Osteoblast (primary cell): ENCODE data around the gene AK9. TPM values are rescaled to one million over a fixed set of nuclear protein-coding genes. Genes with fewer than 3 reads are reported as not detected.

Source experiments
- DNase-seq: peaks from one replicate; pipeline ENCODE4 v3.0.0; 2011; ENCODE audit warnings: low spot score, mixed read lengths; ENCODE audit not compliant: insufficient read length; ENCODE audit errors: missing footprints
- H2AFZ ChIP-seq: 2 replicates; pipeline ENCODE4 v1.6.0; 2011; ENCODE audit warnings: mild to moderate bottlenecking, low read length
- H3K27ac ChIP-seq: 2 replicates; pipeline ENCODE4 v1.5.1; 2011; ENCODE audit warnings: mild to moderate bottlenecking, low read depth, low read length, moderate library complexity
- H3K27me3 ChIP-seq: 2 replicates; pipeline ENCODE4 v1.6.0; 2012; ENCODE audit warnings: mild to moderate bottlenecking, control low read depth, inconsistent platforms, low read length, moderate library complexity; ENCODE audit not compliant: insufficient read depth
- H3K36me3 ChIP-seq: 2 replicates; pipeline ENCODE4 v1.5.1; 2011; ENCODE audit warnings: mild to moderate bottlenecking, low read length, control low read depth, moderate library complexity; ENCODE audit not compliant: insufficient read depth
- H3K4me1 ChIP-seq: 2 replicates; pipeline ENCODE4 v1.5.1; 2011; ENCODE audit warnings: mild to moderate bottlenecking, low read length, control low read depth, moderate library complexity; ENCODE audit not compliant: insufficient read depth
- H3K4me2 ChIP-seq: 2 replicates; pipeline ENCODE4 v1.6.0; 2011; ENCODE audit warnings: mild to moderate bottlenecking, low read length; ENCODE audit not compliant: insufficient read depth
- H3K4me3 ChIP-seq: fragments of 200-600 bp; sonication (generic); 3 replicates; pipeline ENCODE4 v1.5.1; 2012; ENCODE audit warnings: mild to moderate bottlenecking, low read length, inconsistent platforms; ENCODE audit not compliant: insufficient read depth
- H3K79me2 ChIP-seq: 2 replicates; pipeline ENCODE4 v1.6.0; 2012; ENCODE audit warnings: mild to moderate bottlenecking, low read length, control low read depth, inconsistent platforms; ENCODE audit not compliant: insufficient read depth
- H3K9me3 ChIP-seq: 2 replicates; pipeline ENCODE4 v1.5.1; 2011; ENCODE audit warnings: low read depth, low read length, control low read depth
- H4K20me1 ChIP-seq: 2 replicates; pipeline ENCODE4 v1.6.0; 2012; ENCODE audit warnings: mild to moderate bottlenecking, low read length, control low read depth; ENCODE audit not compliant: insufficient read depth
- CTCF ChIP-seq: IDR thresholded peaks from 2 replicates; pipeline ENCODE4 v1.5.1; 2011; ENCODE audit warnings: mild to moderate bottlenecking, low read depth, low read length, moderate library complexity; ENCODE audit errors: extremely low read depth
- total RNA-seq: library from RNA; depleted of rRNA; stranded (reverse); fragments of >200 nt; gene quantifications from 2 replicates; pipeline ENCODE4 v1.2.3, GENCODE V29; 2012

Gene AK9
- total RNA-seq, 1 donor = 5.8 TPM

GRCh38 chr6:109609737-109610136 is 81.3 kb downstream of the AK9 start:
- Histone ChIP-seq H2AFZ (no peak overlapping the region), H4K20me1 (no peaks in the 10 kb centered on the region), H3K27ac (no peak overlapping the region), H3K79me2 (no peaks in the 10 kb centered on the region), H3K4me3 (no peak overlapping the region), H3K36me3 (no peaks in the 10 kb centered on the region), H3K4me1 (no peaks in the 10 kb centered on the region), H3K9me3 (no peaks in the 10 kb centered on the region), H3K27me3 (peaks cover 3% of the 10 kb centered on the region), H3K4me2 (no peak overlapping the region)
- no peak for DNase-seq
- TF ChIP-seq CTCF = no peak

GRCh38 chr6:109606359-109606758 is 84.6 kb downstream of the AK9 start:
- no peaks in the 10 kb centered on the region for H4K20me1 ChIP-seq
- TF ChIP-seq CTCF = no peak
- no peak overlapping the region for H3K4me3 ChIP-seq
- no peaks in the 10 kb centered on the region for H3K9me3 ChIP-seq
- H3K27me3 ChIP-seq = peaks cover 3% of the 10 kb centered on the region
- DNase-seq = no peak
- no peaks in the 10 kb centered on the region for H3K79me2 ChIP-seq
- no peak overlapping the region for H3K4me2 ChIP-seq
- H3K36me3 ChIP-seq = no peaks in the 10 kb centered on the region
- H2AFZ ChIP-seq = no peak overlapping the region
- H3K27ac ChIP-seq = no peak overlapping the region
- no peaks in the 10 kb centered on the region for H3K4me1 ChIP-seq

- Histone ChIP-seq H2AFZ (no peak overlapping the region), H3K9me3 (no peaks in the 10 kb centered on the region), H3K79me2 (no peaks in the 10 kb centered on the region), H3K27me3 (no peaks in the 10 kb centered on the region), H3K4me2 (no peak overlapping the region), H4K20me1 (no peaks in the 10 kb centered on the region), H3K4me3 (no peak overlapping the region), H3K27ac (no peak overlapping the region), H3K36me3 (no peaks in the 10 kb centered on the region), H3K4me1 (no peaks in the 10 kb centered on the region)
- DNase-seq = no peak
- peak; percentile 54 for TF ChIP-seq CTCF
Observed at GRCh38 chr6:109595998-109596397, 95.0 kb downstream of the AK9 start.

GRCh38 chr6:109580519-109580918 is 110.5 kb downstream of the AK9 start:
- H3K79me2 ChIP-seq = no peaks in the 10 kb centered on the region
- peak overlapping the region; percentile 10 for H3K4me2 ChIP-seq
- H3K4me1 ChIP-seq = no peaks in the 10 kb centered on the region
- no peak overlapping the region for H3K27ac ChIP-seq
- DNase-seq = no peak
- no peaks in the 10 kb centered on the region for H3K9me3 ChIP-seq
- no peaks in the 10 kb centered on the region for H4K20me1 ChIP-seq
- H3K27me3 ChIP-seq = no peaks in the 10 kb centered on the region
- H2AFZ ChIP-seq = peak overlapping the region; percentile 54
- TF ChIP-seq CTCF = no peak
- no peak overlapping the region for H3K4me3 ChIP-seq
- H3K36me3 ChIP-seq = no peaks in the 10 kb centered on the region
